ENCODE measurements around the gene CPTP. TPM values are rescaled to one million over a fixed set of nuclear protein-coding genes. Genes with fewer than 3 reads are reported as not detected.

CPTP gene
- total RNA-seq, 3 donors from 2014 or later (not counting 1 experiment from before 2014, with no cell fraction given) = 8.0 to 14.6 (median 12.3) TPM

DNA sequence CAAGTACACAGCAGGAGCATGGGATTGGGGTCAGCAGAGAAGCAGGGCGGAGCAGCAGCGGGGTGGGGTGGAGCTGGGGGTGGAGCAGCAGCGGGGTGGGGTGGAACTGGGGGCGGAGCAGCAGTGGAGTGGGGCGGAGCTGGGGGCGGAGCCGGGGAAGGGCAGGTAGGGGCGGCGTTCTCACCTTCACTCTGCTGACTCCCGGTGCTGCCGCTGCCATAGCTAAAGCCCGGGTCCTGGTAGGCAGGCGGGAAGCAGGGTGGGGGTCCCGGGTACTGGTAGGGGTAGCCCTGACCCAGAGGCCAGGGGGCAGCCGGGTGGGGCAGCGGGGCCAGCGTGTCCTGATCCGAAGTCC lies 13.2 kb downstream of the CPTP start:
- no peak for TF ChIP-seq CTCF (IDR thresholded peaks at IDR 0.05)
- H3K36me3 ChIP-seq (ENCODE audit: control insufficient read depth, insufficient read depth, low read length) = peaks cover 2% of the 10 kb centered on the region
- H3K27me3 Mint-ChIP-seq (ENCODE audit: low read depth in 2 of 2) = no peaks in the 10 kb centered on the region
- H3K4me1 Mint-ChIP-seq = no peaks in the 10 kb centered on the region
- H3K4me3 ChIP-seq (ENCODE audit: low read length) = no peak overlapping the region
- no peak overlapping the region for H3K4me3 Mint-ChIP-seq
- intact Hi-C loops (cut with micrococcal nuclease) = no loop called here
- H3K27ac ChIP-seq (ENCODE audit: low read length) = no peak overlapping the region
- no peaks in the 10 kb centered on the region for H3K9me3 ChIP-seq (ENCODE audit: control insufficient read depth, insufficient read depth, low read length)
- no peaks in the 10 kb centered on the region for H3K36me3 Mint-ChIP-seq
- H3K27ac Mint-ChIP-seq = no peak overlapping the region
- DNase-seq = peak in 1 of 2 donors; percentile 50
- H3K4me1 ChIP-seq (ENCODE audit: control insufficient read depth, insufficient read depth, low read length) = no peaks in the 10 kb centered on the region
- no peaks in the 10 kb centered on the region for H3K27me3 ChIP-seq (ENCODE audit: control insufficient read depth, insufficient read depth, low read length)
- ATAC-seq = peak in 1 of 3 donors; percentile 44
- WGBS (ENCODE audit: insufficient coverage) = 94% methylated on average over 18 of the region's 18 CpGs
- no peaks in the 10 kb centered on the region for H3K9me3 Mint-ChIP-seq

- intact Hi-C loops (cut with micrococcal nuclease) = no loop called here
These were observed 13.7 kb downstream of the CPTP start for GRCh38 chr1:1338278-1338677.

GRCh38 chr1:1340185-1340584 lies 15.6 kb downstream of the CPTP start:
- no peak for ATAC-seq
- Mint-ChIP-seq H3K4me3 (no peak overlapping the region), H3K27me3 (ENCODE audit: low read depth in 2 of 2) (no peaks in the 10 kb centered on the region), H3K27ac (no peak overlapping the region), H3K36me3 (no peaks in the 10 kb centered on the region), H3K9me3 (no peaks in the 10 kb centered on the region), H3K4me1 (peaks cover 0 to 6% of the 10 kb centered on the region in 2 donors)
- DNase-seq = no peak
- intact Hi-C loops (cut with micrococcal nuclease) = no loop called here
- no peak overlapping the region for H3K27ac ChIP-seq (ENCODE audit: low read length)
- H3K36me3 ChIP-seq (ENCODE audit: control insufficient read depth, insufficient read depth, low read length) = peaks cover 2% of the 10 kb centered on the region
- 95% methylated on average over 23 of the region's 23 CpGs for WGBS (ENCODE audit: insufficient coverage)
- no peaks in the 10 kb centered on the region for H3K4me1 ChIP-seq (ENCODE audit: control insufficient read depth, insufficient read depth, low read length)
- H3K27me3 ChIP-seq (ENCODE audit: control insufficient read depth, insufficient read depth, low read length) = no peaks in the 10 kb centered on the region
- no peak overlapping the region for H3K4me3 ChIP-seq (ENCODE audit: low read length)
- no peaks in the 10 kb centered on the region for H3K9me3 ChIP-seq (ENCODE audit: control insufficient read depth, insufficient read depth, low read length)
- TF ChIP-seq CTCF (IDR thresholded peaks at IDR 0.05) = no peak

More at GRCh38 chr1:1338278-1338677, 13.7 kb downstream of the CPTP start:
- H3K4me3 Mint-ChIP-seq = no peak overlapping the region
- no peaks in the 10 kb centered on the region for H3K4me1 ChIP-seq (ENCODE audit: control insufficient read depth, insufficient read depth, low read length)
- H3K27me3 Mint-ChIP-seq (ENCODE audit: low read depth in 2 of 2) = no peaks in the 10 kb centered on the region
- no peaks in the 10 kb centered on the region for H3K9me3 ChIP-seq (ENCODE audit: control insufficient read depth, insufficient read depth, low read length)
- no peak for TF ChIP-seq CTCF (IDR thresholded peaks at IDR 0.05)
- DNase-seq = no peak
- H3K27ac Mint-ChIP-seq = no peak overlapping the region
- no peaks in the 10 kb centered on the region for H3K27me3 ChIP-seq (ENCODE audit: control insufficient read depth, insufficient read depth, low read length)
- no peaks in the 10 kb centered on the region for H3K36me3 Mint-ChIP-seq
- ATAC-seq = no peak
- H3K4me3 ChIP-seq (ENCODE audit: low read length) = no peak overlapping the region
- peaks cover 2% of the 10 kb centered on the region for H3K36me3 ChIP-seq (ENCODE audit: control insufficient read depth, insufficient read depth, low read length)
- WGBS (ENCODE audit: insufficient coverage) = 96% methylated on average over 36 of the region's 36 CpGs
- no peak overlapping the region for H3K27ac ChIP-seq (ENCODE audit: low read length)
- no peaks in the 10 kb centered on the region for H3K9me3 Mint-ChIP-seq
- H3K4me1 Mint-ChIP-seq = peaks cover 0 to 2% of the 10 kb centered on the region in 2 donors

DNA sequence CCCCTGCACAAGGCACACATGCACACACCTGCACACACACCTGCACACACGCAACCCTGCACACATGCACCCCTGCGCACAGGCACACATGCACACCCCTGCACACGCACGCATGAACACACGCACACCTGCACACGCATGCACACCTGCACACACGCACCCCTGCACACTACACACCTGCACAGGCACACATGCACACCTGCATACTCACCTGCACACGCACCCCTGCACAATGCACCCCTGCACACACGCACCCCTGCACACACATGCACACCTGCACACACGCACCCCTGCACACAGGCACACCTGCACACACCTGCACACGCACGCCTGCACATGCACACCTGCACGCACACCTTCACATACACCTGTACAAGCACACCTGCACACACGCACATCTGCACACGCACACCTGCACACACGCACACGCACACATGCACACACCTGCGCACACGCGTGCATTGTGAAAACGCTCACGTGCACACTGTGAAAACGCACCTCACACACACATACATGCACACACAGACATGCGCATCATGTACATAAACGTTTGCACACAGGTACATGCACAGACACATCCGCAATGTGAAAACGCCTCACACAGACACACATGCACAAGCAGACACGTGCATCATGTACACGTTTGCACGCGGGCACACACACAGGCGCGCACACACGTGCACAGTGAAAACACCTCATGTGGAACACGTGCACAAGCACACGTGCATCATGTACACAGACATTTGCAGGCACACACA lies 16.4 kb downstream of the CPTP start:
- H3K27ac ChIP-seq (ENCODE audit: low read length) = no peak overlapping the region
- no peak for TF ChIP-seq CTCF (IDR thresholded peaks at IDR 0.05)
- H3K4me1 ChIP-seq (ENCODE audit: control insufficient read depth, insufficient read depth, low read length) = no peaks in the 10 kb centered on the region
- no peak overlapping the region for H3K4me3 Mint-ChIP-seq
- no peaks in the 10 kb centered on the region for H3K27me3 ChIP-seq (ENCODE audit: control insufficient read depth, insufficient read depth, low read length)
- intact Hi-C loops (cut with micrococcal nuclease) = no loop called here
- H3K9me3 ChIP-seq (ENCODE audit: control insufficient read depth, insufficient read depth, low read length) = no peaks in the 10 kb centered on the region
- H3K4me1 Mint-ChIP-seq = peaks cover 0 to 6% of the 10 kb centered on the region in 2 donors
- DNase-seq (no peak), ATAC-seq (no peak)
- H3K36me3 ChIP-seq (ENCODE audit: control insufficient read depth, insufficient read depth, low read length) = peaks cover 2% of the 10 kb centered on the region
- WGBS (ENCODE audit: insufficient coverage) = 94% methylated on average over 36 of the region's 36 CpGs
- no peaks in the 10 kb centered on the region for H3K27me3 Mint-ChIP-seq (ENCODE audit: low read depth in 2 of 2)
- H3K4me3 ChIP-seq (ENCODE audit: low read length) = no peak overlapping the region
- H3K9me3 Mint-ChIP-seq = no peaks in the 10 kb centered on the region
- H3K36me3 Mint-ChIP-seq = no peaks in the 10 kb centered on the region
- no peak overlapping the region for H3K27ac Mint-ChIP-seq
